ENCODE data around the gene PRKCI. TPM values are rescaled to one million over a fixed set of nuclear protein-coding genes. Genes with fewer than 3 reads are reported as not detected.

Gene PRKCI
- total RNA-seq, 1 experiment from 2014 or later, result 25.2 TPM

DNA sequence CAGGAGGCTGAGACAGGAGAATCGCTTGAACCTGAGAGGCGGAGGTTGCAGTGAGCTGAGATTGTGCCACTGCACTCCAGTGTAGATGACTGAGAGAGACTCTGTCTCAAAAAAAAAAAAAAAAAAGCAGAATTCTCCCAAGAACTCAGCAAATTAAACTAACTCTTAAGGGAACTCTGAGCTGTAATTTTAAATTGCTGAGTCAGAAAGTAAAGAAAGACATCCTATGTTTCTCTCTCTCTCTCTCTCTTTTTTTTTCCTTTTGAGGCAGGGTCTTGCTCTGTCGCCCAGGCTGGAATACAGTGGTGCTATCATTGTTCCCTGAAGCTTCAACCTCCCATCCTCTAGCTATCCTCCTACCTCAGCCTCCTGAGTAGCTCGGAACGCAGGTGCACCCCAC, 20.7 kb upstream of the PRKCI start:
- no peak overlapping the region for H3K4me2 ChIP-seq (ENCODE audit: low read length)
- no peak overlapping the region for H3K9ac ChIP-seq (ENCODE audit: low read length)
- POLR2A ChIA-PET, result no interaction called here

More for the DNA sequence above, 20.7 kb upstream of the PRKCI start:
- ChIA-PET CTCF (interaction anchor here (1.2 kb wide), 1 partner anchor 12 kb away, joined by 4 read pairs; no protein-coding TSS in a partner anchor), RAD21 (ENCODE audit: low non-redundant PET in 1 of 2, low total read pairs in 2 of 2, uncharacterized antibody in 2 of 2, unreplicated experiment in 2 of 2) (no interaction called here)
- ATAC-seq (no peak), DNase-seq (ENCODE audit: low read depth, low spot score) (no peak)
- peaks cover 0 to 7% of the 10 kb centered on the region in 2 experiments; a peak in 2 of 4 replicates for H3K4me1 ChIP-seq (ENCODE audit: control insufficient read depth in 1 of 2, insufficient read depth in 2 of 2, low read length in 2 of 2)
- no peaks in the 10 kb centered on the region for H3K36me3 ChIP-seq (ENCODE audit: control insufficient read depth in 1 of 2, insufficient read depth in 2 of 2, low read length in 2 of 2)
- no peak overlapping the region for H2AFZ ChIP-seq (ENCODE audit: low read depth, low read length, poor library complexity, severe bottlenecking)
- no peaks in the 10 kb centered on the region for H4K20me1 ChIP-seq (ENCODE audit: insufficient read depth)
- no peaks in the 10 kb centered on the region for H3K27me3 ChIP-seq (ENCODE audit: insufficient read depth, low read length)
- H3K9me3 ChIP-seq (ENCODE audit: control insufficient read depth in 1 of 2, insufficient read depth in 1 of 2, low read depth in 1 of 2, low read length in 2 of 2), result no peaks in the 10 kb centered on the region
- no peak overlapping the region for H3K4me3 ChIP-seq (replicated peaks in 1 of 2; ENCODE audit: low read depth in 1 of 2, low read length in 2 of 2)
- no TSS peak for BruUV-seq (replicated peaks)
- no peaks in the 10 kb centered on the region for H3K9me2 ChIP-seq (ENCODE audit: insufficient read depth)
- no peaks in the 10 kb centered on the region for H3K79me2 ChIP-seq (ENCODE audit: insufficient read depth, low read length)
- TF ChIP-seq SIN3A (IDR thresholded peaks at IDR 0.05; ENCODE audit: low read depth) (no peak), YY1 (IDR thresholded peaks at IDR 0.05; ENCODE audit: extremely low read depth, insufficient replicate concordance, low read depth, low read length) (no peak), FOSL1 (IDR thresholded peaks at IDR 0.05; ENCODE audit: low read depth) (no peak), ELF1 (IDR thresholded peaks at IDR 0.05; ENCODE audit: borderline replicate concordance, low read depth) (no peak), EZH2phosphoT487 (IDR thresholded peaks at IDR 0.05; ENCODE audit: borderline replicate concordance) (no peak), SP1 (IDR thresholded peaks at IDR 0.05; ENCODE audit: low read depth) (no peak), JUND (IDR thresholded peaks at IDR 0.05) (no peak), CEBPB (IDR thresholded peaks at IDR 0.05; ENCODE audit: low read depth) (no peak), POLR2AphosphoS5 (IDR thresholded peaks at IDR 0.05; ENCODE audit: low read depth, low read length) (no peak), CBX3 (IDR thresholded peaks at IDR 0.05; ENCODE audit: low read depth) (no peak), RAD21 (IDR thresholded peaks at IDR 0.05; ENCODE audit: low read depth) (no peak), TCF7L2 (IDR thresholded peaks at IDR 0.05; ENCODE audit: borderline replicate concordance, extremely low read depth, insufficient read depth, insufficient read length) (no peak), ZNF274 (IDR thresholded peaks at IDR 0.05; ENCODE audit: low read depth, low read length) (no peak), SRF (IDR thresholded peaks at IDR 0.05; ENCODE audit: low read depth) (no peak), EGR1 (IDR thresholded peaks at IDR 0.05; ENCODE audit: low read depth) (no peak)
- TF ChIP-seq, protein P1, sequence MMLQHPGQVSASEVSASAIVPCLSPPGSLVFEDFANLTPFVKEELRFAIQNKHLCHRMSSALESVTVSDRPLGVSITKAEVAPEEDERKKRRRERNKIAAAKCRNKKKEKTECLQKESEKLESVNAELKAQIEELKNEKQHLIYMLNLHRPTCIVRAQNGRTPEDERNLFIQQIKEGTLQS (IDR thresholded peaks at IDR 0.05), result no peak
- TF ChIP-seq, protein P2, sequence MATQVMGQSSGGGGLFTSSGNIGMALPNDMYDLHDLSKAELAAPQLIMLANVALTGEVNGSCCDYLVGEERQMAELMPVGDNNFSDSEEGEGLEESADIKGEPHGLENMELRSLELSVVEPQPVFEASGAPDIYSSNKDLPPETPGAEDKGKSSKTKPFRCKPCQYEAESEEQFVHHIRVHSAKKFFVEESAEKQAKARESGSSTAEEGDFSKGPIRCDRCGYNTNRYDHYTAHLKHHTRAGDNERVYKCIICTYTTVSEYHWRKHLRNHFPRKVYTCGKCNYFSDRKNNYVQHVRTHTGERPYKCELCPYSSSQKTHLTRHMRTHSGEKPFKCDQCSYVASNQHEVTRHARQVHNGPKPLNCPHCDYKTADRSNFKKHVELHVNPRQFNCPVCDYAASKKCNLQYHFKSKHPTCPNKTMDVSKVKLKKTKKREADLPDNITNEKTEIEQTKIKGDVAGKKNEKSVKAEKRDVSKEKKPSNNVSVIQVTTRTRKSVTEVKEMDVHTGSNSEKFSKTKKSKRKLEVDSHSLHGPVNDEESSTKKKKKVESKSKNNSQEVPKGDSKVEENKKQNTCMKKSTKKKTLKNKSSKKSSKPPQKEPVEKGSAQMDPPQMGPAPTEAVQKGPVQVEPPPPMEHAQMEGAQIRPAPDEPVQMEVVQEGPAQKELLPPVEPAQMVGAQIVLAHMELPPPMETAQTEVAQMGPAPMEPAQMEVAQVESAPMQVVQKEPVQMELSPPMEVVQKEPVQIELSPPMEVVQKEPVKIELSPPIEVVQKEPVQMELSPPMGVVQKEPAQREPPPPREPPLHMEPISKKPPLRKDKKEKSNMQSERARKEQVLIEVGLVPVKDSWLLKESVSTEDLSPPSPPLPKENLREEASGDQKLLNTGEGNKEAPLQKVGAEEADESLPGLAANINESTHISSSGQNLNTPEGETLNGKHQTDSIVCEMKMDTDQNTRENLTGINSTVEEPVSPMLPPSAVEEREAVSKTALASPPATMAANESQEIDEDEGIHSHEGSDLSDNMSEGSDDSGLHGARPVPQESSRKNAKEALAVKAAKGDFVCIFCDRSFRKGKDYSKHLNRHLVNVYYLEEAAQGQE (IDR thresholded peaks at IDR 0.05; ENCODE audit: low read depth), result no peak
- TF ChIP-seq, protein P3, sequence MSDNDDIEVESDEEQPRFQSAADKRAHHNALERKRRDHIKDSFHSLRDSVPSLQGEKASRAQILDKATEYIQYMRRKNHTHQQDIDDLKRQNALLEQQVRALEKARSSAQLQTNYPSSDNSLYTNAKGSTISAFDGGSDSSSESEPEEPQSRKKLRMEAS (IDR thresholded peaks at IDR 0.05), result no peak
- TF ChIP-seq, protein P4, sequence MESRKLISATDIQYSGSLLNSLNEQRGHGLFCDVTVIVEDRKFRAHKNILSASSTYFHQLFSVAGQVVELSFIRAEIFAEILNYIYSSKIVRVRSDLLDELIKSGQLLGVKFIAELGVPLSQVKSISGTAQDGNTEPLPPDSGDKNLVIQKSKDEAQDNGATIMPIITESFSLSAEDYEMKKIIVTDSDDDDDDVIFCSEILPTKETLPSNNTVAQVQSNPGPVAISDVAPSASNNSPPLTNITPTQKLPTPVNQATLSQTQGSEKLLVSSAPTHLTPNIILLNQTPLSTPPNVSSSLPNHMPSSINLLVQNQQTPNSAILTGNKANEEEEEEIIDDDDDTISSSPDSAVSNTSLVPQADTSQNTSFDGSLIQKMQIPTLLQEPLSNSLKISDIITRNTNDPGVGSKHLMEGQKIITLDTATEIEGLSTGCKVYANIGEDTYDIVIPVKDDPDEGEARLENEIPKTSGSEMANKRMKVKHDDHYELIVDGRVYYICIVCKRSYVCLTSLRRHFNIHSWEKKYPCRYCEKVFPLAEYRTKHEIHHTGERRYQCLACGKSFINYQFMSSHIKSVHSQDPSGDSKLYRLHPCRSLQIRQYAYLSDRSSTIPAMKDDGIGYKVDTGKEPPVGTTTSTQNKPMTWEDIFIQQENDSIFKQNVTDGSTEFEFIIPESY (IDR thresholded peaks at IDR 0.05; ENCODE audit: extremely low read depth, insufficient replicate concordance, low read length), result no peak
- intact Hi-C loops (cut with micrococcal nuclease), result no loop called here
- H3K27ac ChIP-seq (ENCODE audit: low read depth, low read length), result no peak overlapping the region

Data from HCT116 (cell line).